MM.1S (cell line): ENCODE results near the gene OVCA2.

Experiments used
- DNase-seq: peaks from one replicate; pipeline ENCODE4 v3.0.0-alpha.2; 2015
- H2AFZ ChIP-seq: fragments of 300-600 bp; sonication (generic); 2 replicates; pipeline ENCODE4 v1.6.0; 2016; ENCODE audit warnings: antibody characterized with exemption, low read length
- H3F3A ChIP-seq: fragments of 300-600 bp; sonication (generic); 2 replicates; pipeline ENCODE4 v1.6.1; 2016; ENCODE audit warnings: mild to moderate bottlenecking, antibody characterized with exemption, low read length, moderate library complexity, mixed read lengths; ENCODE audit not compliant: insufficient read depth
- H3K27ac ChIP-seq: fragments of 300-600 bp; sonication (generic); 2 replicates; pipeline ENCODE4 v1.5.1; 2016; ENCODE audit warnings: mild to moderate bottlenecking, low read length
- H3K27me3 ChIP-seq: fragments of 300-600 bp; sonication (generic); replicated peaks from 2 replicates; pipeline ENCODE4 v1.6.0; 2016; ENCODE audit warnings: low read length; ENCODE audit not compliant: insufficient read depth
- H3K36me3 ChIP-seq: fragments of 300-600 bp; sonication (generic); replicated peaks from 2 replicates; pipeline ENCODE4 v1.6.1; 2016; ENCODE audit warnings: mild to moderate bottlenecking, low read length, mixed read lengths; ENCODE audit not compliant: insufficient read depth
- H3K4me1 ChIP-seq: fragments of 300-600 bp; sonication (generic); 2 replicates; pipeline ENCODE4 v1.6.1; 2016; ENCODE audit warnings: low read length, mixed read lengths
- H3K4me2 ChIP-seq: fragments of 300-600 bp; sonication (generic); 2 replicates; pipeline ENCODE4 v1.6.0; 2016; ENCODE audit warnings: low read depth, low read length
- H3K4me3 ChIP-seq: fragments of 300-600 bp; sonication (generic); 2 replicates; pipeline ENCODE4 v1.5.1; 2016; ENCODE audit warnings: low read length, mixed read lengths
- H3K79me2 ChIP-seq: fragments of 300-600 bp; sonication (generic); 2 replicates; pipeline ENCODE4 v1.6.1; 2016; ENCODE audit warnings: mixed run types, low read length, mixed read lengths
- H3K9ac ChIP-seq: fragments of 300-600 bp; sonication (generic); 2 replicates; pipeline ENCODE4 v1.6.1; 2016; ENCODE audit warnings: low read length, mixed read lengths
- H3K9me2 ChIP-seq: fragments of 300-600 bp; sonication (generic); replicated peaks from 2 replicates; pipeline ENCODE4 v1.6.1; 2016; ENCODE audit warnings: mild to moderate bottlenecking, low read length, mixed read lengths; ENCODE audit not compliant: insufficient read depth
- H3K9me3 ChIP-seq: fragments of 300-600 bp; sonication (generic); replicated peaks from 2 replicates; pipeline ENCODE4 v1.6.1; 2016; ENCODE audit warnings: mild to moderate bottlenecking, low read length, mixed read lengths; ENCODE audit not compliant: insufficient read depth
- H4K20me1 ChIP-seq: fragments of 300-600 bp; sonication (generic); 2 replicates; pipeline ENCODE4 v1.6.1; 2016; ENCODE audit warnings: mild to moderate bottlenecking, low read length, moderate library complexity, mixed read lengths; ENCODE audit not compliant: insufficient read depth
- CTCF ChIP-seq: fragments of 300-600 bp; sonication (generic); IDR thresholded peaks from 2 replicates; pipeline ENCODE4 v1.5.1; 2016; ENCODE audit warnings: antibody characterized with exemption, low read length, mixed read lengths
- EZH2 ChIP-seq: fragments of 300-600 bp; sonication (generic); optimal IDR thresholded peaks from 2 replicates; pipeline ENCODE3; 2017; ENCODE audit warnings: low read depth, mild to moderate bottlenecking, antibody characterized with exemption, low read length, mixed read lengths
- EZH2phosphoT487 ChIP-seq: fragments of 300-600 bp; sonication (generic); IDR thresholded peaks from 2 replicates; pipeline ENCODE4 v1.6.1; 2018; ENCODE audit warnings: antibody characterized with exemption, low read length

The OVCA2 gene

GRCh38 chr17:2025220-2025621, 16.6 kb upstream of the OVCA2 start, which contains the start of gene RTN4RL1:
TSS of gene RTN4RL1 (minus strand) at chr17:2025334. CDS start at chr17:2024865, 469 bp downstream.
- TF ChIP-seq EZH2 (no peak), EZH2phosphoT487 (no peak), CTCF (no peak)
- H3K9me3 ChIP-seq, result no peaks in the 10 kb centered on the region
- no peaks in the 10 kb centered on the region for H3K4me1 ChIP-seq
- H3K9ac ChIP-seq, result no peak within 1 kb of the TSS
- H2AFZ ChIP-seq, result no peak within 1 kb of the TSS
- H3K4me2 ChIP-seq, result peak within 1 kb of the TSS; percentile 66; the same call in 1 of the 2 replicates
- DNase-seq, result peak; percentile 29
- peaks cover 91% of the 10 kb centered on the region for H3K27me3 ChIP-seq
- H3F3A ChIP-seq, result no peaks in the 10 kb centered on the region
- peak within 1 kb of the TSS; percentile 47; the same call in 1 of the 2 replicates for H3K4me3 ChIP-seq
- H3K79me2 ChIP-seq, result peaks cover 2% of the 10 kb centered on the region
- no peaks in the 10 kb centered on the region for H3K9me2 ChIP-seq
- no peak within 1 kb of the TSS for H3K27ac ChIP-seq
- no peaks in the 10 kb centered on the region for H3K36me3 ChIP-seq
- no peaks in the 10 kb centered on the region for H4K20me1 ChIP-seq

DNA sequence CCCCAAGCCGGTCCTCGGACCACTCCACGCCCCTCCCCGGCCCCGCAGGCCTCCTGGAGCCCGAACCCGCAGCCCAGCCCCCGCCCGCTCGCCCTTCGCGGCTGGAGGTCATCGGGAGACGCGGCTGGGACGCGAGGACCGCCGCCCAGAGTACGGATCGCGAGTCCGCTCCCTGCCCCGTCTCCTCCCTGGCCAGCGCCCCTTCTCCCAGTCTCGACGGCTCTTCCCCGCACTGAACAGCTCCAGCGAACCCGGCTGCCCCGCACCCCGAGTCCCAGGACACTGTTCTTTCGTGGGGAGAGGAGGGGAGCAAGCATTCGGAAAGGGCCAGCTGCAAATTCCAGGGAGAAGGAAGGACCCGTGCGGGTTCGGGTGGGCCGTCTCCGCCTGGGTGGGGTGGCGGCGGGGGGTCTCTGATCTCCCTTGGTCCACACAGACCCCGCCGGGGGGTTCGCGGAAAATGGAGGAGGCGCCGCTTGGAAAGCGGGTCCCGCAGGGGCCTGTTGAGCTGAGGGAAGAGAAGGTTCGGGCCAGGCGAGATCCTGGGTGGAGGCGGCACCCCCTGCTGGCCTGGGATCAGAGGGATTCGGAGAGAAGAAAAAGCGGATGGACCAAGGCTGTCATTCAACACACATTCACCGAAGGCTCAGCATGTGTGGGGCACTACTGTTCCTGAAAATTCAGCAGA, 16.1 kb upstream of the OVCA2 start:
- Histone ChIP-seq H3K36me3 (no peaks in the 10 kb centered on the region), H3F3A (no peaks in the 10 kb centered on the region), H4K20me1 (no peaks in the 10 kb centered on the region), H3K9me2 (no peaks in the 10 kb centered on the region), H3K27ac (no peak overlapping the region), H3K4me2 (peak overlapping the region; percentile 66; the same call in 1 of the 2 replicates), H3K79me2 (peaks cover 8% of the 10 kb centered on the region), H3K9ac (no peak overlapping the region), H3K4me1 (0 out of 2 replicates have a peak, but pooled peaks cover 1% of the 10 kb centered on the region), H3K9me3 (no peaks in the 10 kb centered on the region), H2AFZ (no peak overlapping the region), H3K4me3 (peak overlapping the region; percentile 47; the same call in 1 of the 2 replicates), H3K27me3 (peaks cover 85% of the 10 kb centered on the region)
- no peak for DNase-seq
- TF ChIP-seq EZH2, result peak; percentile 66
- TF ChIP-seq CTCF, result peak; percentile 27
- TF ChIP-seq EZH2phosphoT487, result no peak; the same call in 1 of the 2 replicates

- Histone ChIP-seq H3K79me2 (peaks cover 22% of the 10 kb centered on the region), H3K9me3 (no peaks in the 10 kb centered on the region), H3K9ac (no peak overlapping the region), H3K27ac (no peak overlapping the region), H3K4me1 (0 out of 2 replicates have a peak, but pooled peaks cover 5% of the 10 kb centered on the region), H3K4me3 (no peak overlapping the region), H3K36me3 (no peaks in the 10 kb centered on the region), H3K4me2 (no peak overlapping the region), H3K9me2 (no peaks in the 10 kb centered on the region), H3K27me3 (peaks cover 67% of the 10 kb centered on the region), H3F3A (no peaks in the 10 kb centered on the region), H2AFZ (no peak overlapping the region), H4K20me1 (no peaks in the 10 kb centered on the region)
- no peak for TF ChIP-seq EZH2
- no peak for TF ChIP-seq CTCF
- TF ChIP-seq EZH2phosphoT487, result no peak
- no peak for DNase-seq
These were observed 14.1 kb upstream of the OVCA2 start for GRCh38 chr17:2027528-2028233.
